Keratinocyte (primary cell): ENCODE data around the gene TEX13C. TPM values are rescaled to one million over a fixed set of nuclear protein-coding genes. Genes with fewer than 3 reads are reported as not detected.

Source experiments
- DNase-seq: peaks from one replicate; pipeline ENCODE4 v3.0.0-alpha.2; 2011; ENCODE audit warnings: low read depth, missing footprints, low spot score
- FAIRE-seq: peaks from 2 replicates; lab custom pipeline; 2011; peaks lifted over from hg19 to GRCh38; lab: Jason Lieb, UNC
- H2AFZ ChIP-seq: 2 replicates; pipeline ENCODE4 v1.6.0; 2012; ENCODE audit warnings: low read length, control low read depth, inconsistent platforms; ENCODE audit not compliant: control insufficient read depth
- H3K27ac ChIP-seq: 2 replicates; pipeline ENCODE4 v1.5.1; 2011; ENCODE audit warnings: low read length; ENCODE audit not compliant: control insufficient read depth, insufficient read depth
- H3K27me3 ChIP-seq: 3 replicates; pipeline ENCODE4 v1.6.0; 2011; ENCODE audit warnings: low read length; ENCODE audit not compliant: control insufficient read depth, insufficient read depth; ENCODE audit errors: extremely low read depth
- H3K36me3 ChIP-seq, 2 experiments: 2 replicates in 1 of 2; 3 replicates in 1 of 2; pipeline ENCODE4 v1.5.1; 2011; ENCODE audit warnings: low read length in 2 of 2, mild to moderate bottlenecking in 1 of 2; ENCODE audit not compliant: control insufficient read depth in 2 of 2, insufficient read depth in 2 of 2; ENCODE audit errors: extremely low read depth in 1 of 2
- H3K4me1 ChIP-seq: 3 replicates; pipeline ENCODE4 v1.5.1; 2011; ENCODE audit warnings: low read length; ENCODE audit not compliant: control insufficient read depth, insufficient read depth; ENCODE audit errors: extremely low read depth
- H3K4me2 ChIP-seq: 3 replicates; pipeline ENCODE4 v1.6.0; 2011; ENCODE audit warnings: low read depth, low read length; ENCODE audit not compliant: control insufficient read depth, insufficient read depth; ENCODE audit errors: extremely low read depth
- H3K4me3 ChIP-seq, 3 experiments: fragments of 200-600 bp in 1 of 3; sonication (generic) in 1 of 3; 2 replicates in 2 of 3; 3 replicates in 1 of 3; pipeline ENCODE4 v1.5.1; 2011 to 2016; ENCODE audit warnings: low read length in 3 of 3, mild to moderate bottlenecking in 3 of 3, control low read depth in 2 of 3, inconsistent platforms in 1 of 3, low read depth in 1 of 3, mixed read lengths in 1 of 3, mixed run types in 1 of 3, moderate library complexity in 1 of 3; ENCODE audit not compliant: control insufficient read depth in 2 of 3, insufficient read depth in 2 of 3; ENCODE audit errors: extremely low read depth in 1 of 3
- H3K79me2 ChIP-seq: 2 replicates; pipeline ENCODE4 v1.6.0; 2012; ENCODE audit warnings: low read length; ENCODE audit not compliant: control insufficient read depth, insufficient read depth
- H3K9ac ChIP-seq: 3 replicates; pipeline ENCODE4 v1.6.0; 2011; ENCODE audit warnings: low read length; ENCODE audit not compliant: control insufficient read depth, insufficient read depth; ENCODE audit errors: extremely low read depth
- H3K9me1 ChIP-seq: 3 replicates; pipeline ENCODE4 v1.6.0; 2011; ENCODE audit warnings: low read length; ENCODE audit not compliant: control insufficient read depth, insufficient read depth; ENCODE audit errors: extremely low read depth
- H3K9me3 ChIP-seq: 2 replicates; pipeline ENCODE4 v1.5.1; 2012; ENCODE audit warnings: low read depth, low read length; ENCODE audit not compliant: control insufficient read depth
- H4K20me1 ChIP-seq: 3 replicates; pipeline ENCODE4 v1.6.0; 2011; ENCODE audit warnings: low read length; ENCODE audit not compliant: control insufficient read depth, insufficient read depth; ENCODE audit errors: extremely low read depth
- CTCF ChIP-seq, 3 experiments: IDR thresholded peaks in 1 of 3; conservative IDR thresholded peaks in 1 of 3; optimal IDR thresholded peaks in 1 of 3; 2 replicates in 2 of 3; 3 replicates in 1 of 3; pipeline versions ENCODE3 to v1.5.1; 2011; ENCODE audit warnings: low read length in 3 of 3, mild to moderate bottlenecking in 3 of 3, moderate library complexity in 2 of 3, control low read depth in 1 of 3, inconsistent platforms in 1 of 3; ENCODE audit not compliant: insufficient read depth in 2 of 3; ENCODE audit errors: extremely low read depth in 1 of 3
- EZH2 ChIP-seq: IDR thresholded peaks from one replicate; pipeline ENCODE4 v1.6.1; 2012; ENCODE audit warnings: inconsistent platforms, mild to moderate bottlenecking, low read length, moderate library complexity
- dilution Hi-C: fragments of 300-500 bp; cut with MboI; formaldehyde crosslinking; loops from one replicate; pipeline ENCODE4 v1.7.0; 2020; ENCODE audit warnings: low sequenced_read_pairs; ENCODE audit not compliant: extremely low pct_ligation_motif_present
- polyA plus RNA-seq, 5 experiments: library from polyadenylated mRNA; depleted of rRNA in 3 of 5; stranded (reverse) in 3 of 5; stranded (forward) in 1 of 5; unstranded in 1 of 5; fragments of >200 nt; gene quantifications; 1 replicate in 1 of 5; 2 replicates in 3 of 5; 3 replicates in 1 of 5; pipeline versions ENCODE4 v1.2.1 to v1.2.3, GENCODE V29; 2011 to 2012; ENCODE audit warnings: missing spikeins in 2 of 5, low read depth in 1 of 5, low replicate concordance in 1 of 5

TEX13C gene
- polyA plus RNA-seq, 1 donor (not counting 4 experiments of a cell fraction or from before 2014, with no cell fraction given): not detected

- Histone ChIP-seq H3K4me3 (no peak overlapping the region), H3K9me1 (no peaks in the 10 kb centered on the region), H3K79me2 (no peaks in the 10 kb centered on the region), H2AFZ (no peak overlapping the region), H3K9me3 (no peaks in the 10 kb centered on the region), H3K27me3 (no peaks in the 10 kb centered on the region), H4K20me1 (no peaks in the 10 kb centered on the region), H3K9ac (no peak overlapping the region), H3K4me2 (no peak overlapping the region), H3K27ac (no peak overlapping the region), H3K36me3 (no peaks in the 10 kb centered on the region), H3K4me1 (no peaks in the 10 kb centered on the region)
- FAIRE-seq: no peak
- TF ChIP-seq EZH2 (no peak), CTCF (optimal IDR thresholded peaks at IDR 0.05 in 1 of 3, IDR thresholded peaks at IDR 0.05 in 1 of 3, conservative IDR thresholded peaks at IDR 0.05 in 1 of 3; ENCODE audit: extremely low read depth in 1 of 3, insufficient read depth in 2 of 3, low read length in 3 of 3) (no peak)
- dilution Hi-C loops: no loop called here
- no peak for DNase-seq
Measured at GRCh38 chrX:125298871-125299270, 20.8 kb upstream of the TEX13C start.

- no peak overlapping the region for H3K4me3 ChIP-seq
- H3K9me3 ChIP-seq: no peaks in the 10 kb centered on the region
- no peak overlapping the region for H3K9ac ChIP-seq
- no peaks in the 10 kb centered on the region for H4K20me1 ChIP-seq
- no peaks in the 10 kb centered on the region for H3K9me1 ChIP-seq
- H3K4me1 ChIP-seq: no peaks in the 10 kb centered on the region
- no peak for FAIRE-seq
- H3K79me2 ChIP-seq: no peaks in the 10 kb centered on the region
- dilution Hi-C loops: no loop called here
- no peak for TF ChIP-seq CTCF (optimal IDR thresholded peaks at IDR 0.05 in 1 of 3, IDR thresholded peaks at IDR 0.05 in 1 of 3, conservative IDR thresholded peaks at IDR 0.05 in 1 of 3; ENCODE audit: extremely low read depth in 1 of 3, insufficient read depth in 2 of 3, low read length in 3 of 3)
- no peak for TF ChIP-seq EZH2
- no peaks in the 10 kb centered on the region for H3K27me3 ChIP-seq
- no peak for DNase-seq
- H3K27ac ChIP-seq: no peak overlapping the region
- H3K4me2 ChIP-seq: no peak overlapping the region
- no peaks in the 10 kb centered on the region for H3K36me3 ChIP-seq
- no peak overlapping the region for H2AFZ ChIP-seq
Measured at GRCh38 chrX:125306335-125306866, 13.3 kb upstream of the TEX13C start.
